Hepatocyte (in vitro differentiated cells): Measurements from ENCODE around the gene BBIP1.

Source experiments
- CTCF ChIP-seq: fragments of 200-600 bp; sonication (generic); IDR thresholded peaks from 2 replicates; pipeline ENCODE4 v1.5.1; 2016; ENCODE audit warnings: antibody characterized with exemption, mild to moderate bottlenecking; ENCODE audit not compliant: poor library complexity
- EZH2 ChIP-seq: fragments of 200-600 bp; sonication (generic); IDR thresholded peaks from 2 replicates; pipeline ENCODE4 v1.6.1; 2016; ENCODE audit warnings: antibody characterized with exemption, mild to moderate bottlenecking, borderline replicate concordance
- EZH2phosphoT487 ChIP-seq: fragments of 200-600 bp; sonication (generic); IDR thresholded peaks from one replicate; pipeline ENCODE4 v1.6.1; 2018; ENCODE audit warnings: antibody characterized with exemption, mild to moderate bottlenecking, low read depth, moderate library complexity; ENCODE audit not compliant: unreplicated experiment, severe bottlenecking

GRCh38 chr10:110868981-110869380 is 50.0 kb downstream of the BBIP1 start:
- TF ChIP-seq CTCF (no peak), EZH2phosphoT487 (no peak), EZH2 (no peak)
